Cardiac fibroblast (primary cell): ENCODE results near the gene STK16.
A peak's percentile ranks its signal among the peaks of the same experiment; 100 is the strongest.

Experiments used
- DNase-seq, 2 donors: peaks; one replicate each; pipeline versions ENCODE4 v3.0.0 to v3.0.0-alpha.2; 2010; ENCODE audit warnings: low read depth in 2 of 2
- H3K4me3 ChIP-seq, 2 donors: replicated peaks in 1 of 2; 1 replicate in 1 of 2; 2 replicates in 1 of 2; pipeline ENCODE4 v1.5.1; 2011; ENCODE audit warnings: low read depth in 2 of 2, low read length in 2 of 2, mild to moderate bottlenecking in 2 of 2, moderate library complexity in 1 of 2
- TF ChIP-seq, protein P1 (sequence below): IDR thresholded peaks from one replicate; pipeline ENCODE4 v1.5.1; 2011; ENCODE audit warnings: low read depth, mild to moderate bottlenecking, low read length, inconsistent platforms

The STK16 gene

DNA sequence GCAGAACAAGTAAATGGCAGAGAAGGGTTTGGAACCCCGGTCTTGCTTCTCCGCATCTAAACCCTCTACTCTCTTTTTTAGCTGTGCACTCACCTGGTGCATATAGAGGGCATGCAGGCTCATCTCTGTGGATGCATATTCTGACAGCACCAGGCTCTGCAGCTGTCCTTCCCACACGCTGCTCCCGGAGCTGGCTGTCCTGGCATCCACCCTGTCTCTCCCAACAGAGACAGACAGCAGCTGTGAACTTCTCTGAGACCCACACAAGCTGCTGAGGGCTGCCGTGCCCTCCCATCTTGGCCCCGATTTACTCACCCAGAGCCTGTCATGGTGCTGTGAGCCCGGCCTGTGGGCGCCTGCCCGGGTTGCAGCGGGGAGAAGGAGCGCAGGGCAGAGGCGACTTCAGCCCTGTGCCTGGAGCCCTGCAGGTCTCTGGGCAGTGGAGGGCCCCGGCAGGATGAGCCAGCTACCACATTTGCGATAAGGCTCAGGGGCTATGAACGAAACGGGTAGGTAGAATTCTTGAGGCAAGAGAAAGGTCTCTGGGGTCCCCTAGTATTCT lies 23.2 kb upstream of the STK16 start:
- TF ChIP-seq, protein P1, sequence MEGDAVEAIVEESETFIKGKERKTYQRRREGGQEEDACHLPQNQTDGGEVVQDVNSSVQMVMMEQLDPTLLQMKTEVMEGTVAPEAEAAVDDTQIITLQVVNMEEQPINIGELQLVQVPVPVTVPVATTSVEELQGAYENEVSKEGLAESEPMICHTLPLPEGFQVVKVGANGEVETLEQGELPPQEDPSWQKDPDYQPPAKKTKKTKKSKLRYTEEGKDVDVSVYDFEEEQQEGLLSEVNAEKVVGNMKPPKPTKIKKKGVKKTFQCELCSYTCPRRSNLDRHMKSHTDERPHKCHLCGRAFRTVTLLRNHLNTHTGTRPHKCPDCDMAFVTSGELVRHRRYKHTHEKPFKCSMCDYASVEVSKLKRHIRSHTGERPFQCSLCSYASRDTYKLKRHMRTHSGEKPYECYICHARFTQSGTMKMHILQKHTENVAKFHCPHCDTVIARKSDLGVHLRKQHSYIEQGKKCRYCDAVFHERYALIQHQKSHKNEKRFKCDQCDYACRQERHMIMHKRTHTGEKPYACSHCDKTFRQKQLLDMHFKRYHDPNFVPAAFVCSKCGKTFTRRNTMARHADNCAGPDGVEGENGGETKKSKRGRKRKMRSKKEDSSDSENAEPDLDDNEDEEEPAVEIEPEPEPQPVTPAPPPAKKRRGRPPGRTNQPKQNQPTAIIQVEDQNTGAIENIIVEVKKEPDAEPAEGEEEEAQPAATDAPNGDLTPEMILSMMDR, result no peak
- H3K4me3 ChIP-seq, result no peak overlapping the region

GRCh38 chr2:219223831-219224610 lies 21.3 kb upstream of the STK16 start:
- no peak overlapping the region for H3K4me3 ChIP-seq
- no peak for DNase-seq
- TF ChIP-seq, protein P1, result no peak

More for the DNA sequence above, 23.2 kb upstream of the STK16 start:
- DNase-seq, result no peak

- DNase-seq, result no peak
- TF ChIP-seq, protein P1, result no peak
- H3K4me3 ChIP-seq, result no peak overlapping the region
Measured at GRCh38 chr2:219225350-219225749, 19.9 kb upstream of the STK16 start.

DNA sequence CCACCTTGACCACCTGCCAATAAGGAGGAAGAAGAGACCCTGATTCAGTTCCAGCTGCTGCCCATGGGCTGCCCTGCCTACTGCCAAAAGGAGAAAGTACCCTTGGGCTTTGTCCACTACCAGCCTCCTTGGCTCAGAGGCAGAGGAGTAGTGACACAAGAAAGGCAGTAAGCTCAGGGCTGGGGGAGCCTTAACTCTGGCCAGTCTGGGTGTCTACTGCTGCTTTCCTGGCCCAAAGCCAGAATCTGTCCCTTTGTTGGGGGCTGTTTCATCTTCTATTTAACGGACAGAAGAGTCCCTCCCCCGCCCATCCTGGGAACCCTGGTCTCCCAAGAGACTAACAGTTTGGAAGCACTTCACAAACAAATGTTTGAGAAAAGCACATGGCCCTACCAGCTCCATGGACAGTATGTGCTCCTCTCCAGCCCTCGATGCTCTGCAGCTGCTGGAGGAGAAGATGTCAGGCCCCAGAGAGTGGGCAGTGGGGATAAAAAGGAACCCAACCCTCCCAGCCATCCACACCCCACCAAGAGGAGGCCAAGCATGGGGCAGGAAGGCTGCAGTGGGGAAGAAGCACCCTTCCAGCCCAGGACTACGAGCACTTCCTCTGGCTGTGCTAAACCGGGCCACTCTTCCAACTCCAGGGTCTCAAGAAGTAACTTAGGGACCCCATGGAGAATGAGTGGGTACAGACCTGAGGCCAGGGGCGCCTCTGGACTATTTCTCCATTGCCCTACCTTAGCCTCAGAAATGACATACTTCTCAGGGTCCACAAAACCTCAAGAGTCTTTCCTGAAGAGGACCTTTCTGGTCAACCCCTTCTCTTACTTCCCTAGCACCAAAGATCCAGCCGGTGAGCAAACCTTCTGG lies 17.0 kb upstream of the STK16 start:
- peak in 1 of 2 donors; percentile 21 for DNase-seq
- peak overlapping the region; percentile 90 to 91 for H3K4me3 ChIP-seq
- TF ChIP-seq, protein P1, result no peak

DNA sequence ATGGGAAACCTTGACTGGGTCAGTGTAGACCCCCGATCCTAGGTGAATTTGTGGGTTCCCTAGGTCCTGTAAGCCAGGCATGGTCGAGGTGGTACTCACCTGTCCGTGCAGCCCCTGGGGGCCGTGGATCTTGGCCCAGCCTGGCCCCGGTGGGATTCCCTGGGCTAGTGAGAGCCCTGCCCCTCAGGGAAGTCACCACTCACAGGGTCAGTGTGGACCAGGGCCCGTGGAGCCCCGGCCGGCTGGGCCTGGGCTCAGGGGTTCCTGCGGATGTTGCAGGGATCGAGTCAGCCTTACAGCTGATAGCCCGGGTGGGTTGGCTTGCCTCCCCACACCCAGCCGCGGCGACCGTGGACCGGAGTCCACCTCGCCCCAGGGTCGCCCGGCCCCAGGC lies 16.4 kb upstream of the STK16 start:
- TF ChIP-seq, protein P1, result no peak
- peak overlapping the region; percentile 90 to 91 for H3K4me3 ChIP-seq
- no peak for DNase-seq

DNA sequence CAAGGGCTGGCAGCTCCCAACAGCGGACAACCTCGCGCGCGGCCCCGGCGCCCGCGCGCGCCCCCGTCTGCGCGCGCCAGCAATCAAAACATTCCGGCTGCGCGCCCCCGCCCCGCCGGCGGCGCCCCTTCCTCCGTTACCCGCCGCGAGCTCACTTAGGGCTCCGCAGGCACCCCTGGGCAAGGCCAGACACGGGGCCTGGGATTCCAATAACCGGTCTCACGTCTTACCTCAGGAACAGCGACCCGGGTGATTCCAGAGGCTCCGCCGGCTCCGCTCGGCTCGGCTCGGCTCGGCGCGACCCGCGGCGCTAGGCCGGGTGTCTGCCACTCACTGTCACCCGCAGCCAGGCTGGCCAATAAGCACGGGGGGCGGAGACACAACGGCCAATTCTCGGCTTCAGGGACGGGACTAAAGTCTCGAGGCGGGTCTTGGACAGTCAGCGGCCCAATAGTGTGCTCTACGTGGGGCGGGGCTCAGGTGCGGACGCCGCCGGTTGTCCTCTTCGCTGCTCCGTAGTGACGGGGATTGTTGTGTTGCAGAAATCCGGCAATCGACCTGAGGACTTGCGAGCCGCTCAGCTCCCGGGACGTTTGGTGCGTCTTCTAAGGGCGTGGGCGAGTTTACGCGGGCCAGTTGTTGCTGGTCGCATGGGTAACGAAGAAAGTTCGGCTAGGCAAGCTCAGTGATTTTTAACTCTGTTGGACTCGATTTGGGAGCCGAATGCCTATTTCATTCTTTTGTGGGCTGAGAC lies 15.8 kb upstream of the STK16 start, which contains the start of the genes ANKZF1 and ATG9A:
Gene ANKZF1, plus strand, starts transcription at position 502 of the 754 bp plus-strand sequence. CDS start 452 bp downstream, outside the sequence.
Gene ATG9A, minus strand, starts transcription at position 332 of the 754 bp plus-strand sequence. CDS start 1,612 bp downstream, outside the sequence.
- H3K4me3 ChIP-seq, result peak within 1 kb of the TSS; percentile 90 to 91
- TF ChIP-seq, protein P1, result no peak
- peak; percentile 99 for DNase-seq
